ENCODE data around the gene TNPO3. TPM values are rescaled to one million over a fixed set of nuclear protein-coding genes. Genes with fewer than 3 reads are reported as not detected.

The TNPO3 gene
- total RNA-seq, 4 donors from 2014 or later, result 29.9 to 41.6 (median 37.8) TPM

- H3K4me1 ChIP-seq, result no peaks in the 10 kb centered on the region
- DNase-seq, result no peak
- in situ Hi-C loops (cut with MboI; ENCODE audit: low pct_ligation_motif_present in 1 of 4, low pct_unique_long_range_greater_than_20kb in 1 of 4, low sequenced_read_pairs in 3 of 4), result loop anchor here in 2 of 4 donors (10.0 to 25.0 kb wide), 2 partner anchors 123 to 180 kb away; no protein-coding TSS in a partner anchor
- no peaks in the 10 kb centered on the region for H3K36me3 ChIP-seq
- no peaks in the 10 kb centered on the region for H3K27me3 ChIP-seq
- intact Hi-C loops (cut with DNase I; ENCODE audit: low total_unique reads), result no loop called here
- WGBS, 2 donors (ENCODE audit: low coverage in 1 of 2), result 72 to 74% methylated on average over 11 of the region's 11 CpGs
- no peak overlapping the region for H3K4me3 ChIP-seq
- TF ChIP-seq POLR2AphosphoS5 (IDR thresholded peaks at IDR 0.05) (no peak), CTCF (IDR thresholded peaks at IDR 0.05) (no peak), EP300 (IDR thresholded peaks at IDR 0.05; ENCODE audit: low read depth) (no peak), POLR2A (IDR thresholded peaks at IDR 0.05) (no peak)
- H3K27ac ChIP-seq, result no peak overlapping the region
- no peaks in the 10 kb centered on the region for H3K9me3 ChIP-seq
These were observed 30.1 kb upstream of the TNPO3 start for GRCh38 chr7:129084801-129085551.

- H3K4me3 ChIP-seq, result no peak overlapping the region
- no peaks in the 10 kb centered on the region for H3K4me1 ChIP-seq
- no peaks in the 10 kb centered on the region for H3K9me3 ChIP-seq
- H3K27ac ChIP-seq, result no peak overlapping the region
- H3K27me3 ChIP-seq, result no peaks in the 10 kb centered on the region
- no peak for TF ChIP-seq POLR2A (IDR thresholded peaks at IDR 0.05)
- no peak for TF ChIP-seq POLR2AphosphoS5 (IDR thresholded peaks at IDR 0.05)
- no peak for TF ChIP-seq CTCF (IDR thresholded peaks at IDR 0.05)
- no peak for TF ChIP-seq EP300 (IDR thresholded peaks at IDR 0.05; ENCODE audit: low read depth)
- in situ Hi-C loops (cut with MboI; ENCODE audit: low pct_ligation_motif_present in 1 of 4, low pct_unique_long_range_greater_than_20kb in 1 of 4, low sequenced_read_pairs in 3 of 4), result loop anchor here in 2 of 4 donors (10.0 to 25.0 kb wide), 2 partner anchors 121 to 179 kb away; no protein-coding TSS in a partner anchor
- intact Hi-C loops (cut with DNase I; ENCODE audit: low total_unique reads), result no loop called here
- no peak for DNase-seq
- H3K36me3 ChIP-seq, result no peaks in the 10 kb centered on the region
- whole genome bisulfite sequencing, 2 donors (ENCODE audit: low coverage in 1 of 2), result 65 to 100% methylated on average over 2 to 5 of the region's 5 CpGs
These were observed 28.6 kb upstream of the TNPO3 start for GRCh38 chr7:129083525-129083924.

- H3K27ac ChIP-seq, result no peak overlapping the region
- H3K4me3 ChIP-seq, result no peak overlapping the region
- H3K4me1 ChIP-seq, result no peaks in the 10 kb centered on the region
- no peaks in the 10 kb centered on the region for H3K27me3 ChIP-seq
- no peaks in the 10 kb centered on the region for H3K36me3 ChIP-seq
- no peaks in the 10 kb centered on the region for H3K9me3 ChIP-seq
- no peak for DNase-seq
- 63 to 84% methylated on average over 2 of the region's 2 CpGs for WGBS, 2 donors (ENCODE audit: low coverage in 1 of 2)
- TF ChIP-seq EP300 (IDR thresholded peaks at IDR 0.05; ENCODE audit: low read depth), result no peak
- TF ChIP-seq POLR2AphosphoS5 (IDR thresholded peaks at IDR 0.05), result no peak
- no peak for TF ChIP-seq CTCF (IDR thresholded peaks at IDR 0.05)
- in situ Hi-C loops (cut with MboI; ENCODE audit: low pct_ligation_motif_present in 1 of 4, low pct_unique_long_range_greater_than_20kb in 1 of 4, low sequenced_read_pairs in 3 of 4) (loop anchor here in 1 of 4 donors (25.0 kb wide), 1 partner anchor 116 kb away; no protein-coding TSS in a partner anchor), intact Hi-C loops (cut with DNase I; ENCODE audit: low total_unique reads) (no loop called here)
These were observed 23.5 kb upstream of the TNPO3 start for GRCh38 chr7:129078455-129078854.

- TF ChIP-seq POLR2A (IDR thresholded peaks at IDR 0.05) (no peak), CTCF (IDR thresholded peaks at IDR 0.05) (no peak), POLR2AphosphoS5 (IDR thresholded peaks at IDR 0.05) (no peak), EP300 (IDR thresholded peaks at IDR 0.05; ENCODE audit: low read depth) (no peak)
- Histone ChIP-seq H3K36me3 (no peaks in the 10 kb centered on the region), H3K4me3 (no peak overlapping the region), H3K27ac (no peak overlapping the region), H3K9me3 (no peaks in the 10 kb centered on the region), H3K27me3 (no peaks in the 10 kb centered on the region), H3K4me1 (no peaks in the 10 kb centered on the region)
- no peak for DNase-seq
- in situ Hi-C loops (cut with MboI; ENCODE audit: low pct_ligation_motif_present in 1 of 4, low pct_unique_long_range_greater_than_20kb in 1 of 4, low sequenced_read_pairs in 3 of 4) (loop anchor here in 1 of 4 donors (25.0 kb wide), 1 partner anchor 115 kb away; no protein-coding TSS in a partner anchor), intact Hi-C loops (cut with DNase I; ENCODE audit: low total_unique reads) (no loop called here)
- 65 to 80% methylated on average over 2 of the region's 2 CpGs for WGBS, 2 donors (ENCODE audit: low coverage in 1 of 2)
These were observed 22.0 kb upstream of the TNPO3 start for GRCh38 chr7:129076886-129077285.
